ENCODE data around the gene KIF26B.

The KIF26B gene

GRCh38 chr1:245133995-245134715 lies 20.6 kb upstream of the KIF26B start:
- no peak for DNase-seq

GRCh38 chr1:245142171-245142798 lies 12.5 kb upstream of the KIF26B start:
- no peak for DNase-seq

- DNase-seq, result no peak
Observed at GRCh38 chr1:245142976-245143375, 11.8 kb upstream of the KIF26B start.

- no peak for DNase-seq
Observed at GRCh38 chr1:245143849-245144248, 10.9 kb upstream of the KIF26B start.

- DNase-seq, result no peak
Observed at GRCh38 chr1:245148069-245148468, 6.7 kb upstream of the KIF26B start.

- DNase-seq, result no peak
Observed at GRCh38 chr1:245148861-245149260, 5.9 kb upstream of the KIF26B start.

GRCh38 chr1:245153081-245153551 lies 1.7 kb upstream of the KIF26B start:
- DNase-seq, result peak; percentile 65

GRCh38 chr1:245153552-245154428 lies 995 bp upstream of the KIF26B start:
- DNase-seq, result no peak

- DNase-seq, result no peak
Observed at GRCh38 chr1:245155272-245156040, 671 bp downstream of the KIF26B start.

GRCh38 chr1:245156041-245156735 lies 1.4 kb downstream of the KIF26B start:
- peak; percentile 69 for DNase-seq

- no peak for DNase-seq
Observed at GRCh38 chr1:245156736-245157505, 2.1 kb downstream of the KIF26B start.

GRCh38 chr1:245158913-245159312 lies 4.1 kb downstream of the KIF26B start:
- no peak for DNase-seq

- DNase-seq, result no peak
Observed at GRCh38 chr1:245160288-245160687, 5.5 kb downstream of the KIF26B start.

GRCh38 chr1:245160741-245161400 lies 6.1 kb downstream of the KIF26B start:
- DNase-seq, result no peak

- DNase-seq, result no peak
Observed at GRCh38 chr1:245161866-245162265, 7.1 kb downstream of the KIF26B start.

GRCh38 chr1:245166471-245166885 lies 11.7 kb downstream of the KIF26B start:
- DNase-seq, result no peak

- no peak for DNase-seq
Observed at GRCh38 chr1:245168086-245168485, 13.3 kb downstream of the KIF26B start.

- no peak for DNase-seq
Observed at GRCh38 chr1:245168906-245169305, 14.1 kb downstream of the KIF26B start.

GRCh38 chr1:245169376-245169775 lies 14.6 kb downstream of the KIF26B start:
- no peak for DNase-seq

GRCh38 chr1:245172026-245172425 lies 17.2 kb downstream of the KIF26B start:
- no peak for DNase-seq

- DNase-seq, result no peak
Observed at GRCh38 chr1:245172829-245173228, 18.0 kb downstream of the KIF26B start.

Measured in CD4-positive, alpha-beta T cell treated with Interleukin-12 subunit alpha and Interleukin-12 subunit beta, for 1 hour (primary cell).